HepG2 (cell line): Measurements from ENCODE around the gene RIC3. TPM values are rescaled to one million over a fixed set of nuclear protein-coding genes. Genes with fewer than 3 reads are reported as not detected.

Experiments used
- ATAC-seq: fragments of 200-7000 bp; cut with Tn5 transposase; 3 replicates; pipeline ENCODE4 v1.9.1; 2020; ENCODE audit warnings: mild to moderate bottlenecking, moderate library complexity
- BruUV-seq: library from RNA; stranded (reverse); fragments of 400-500 nt; replicated peaks from 2 replicates; lab custom pipeline; 2021; lab: Mats Ljungman, UMichigan
- CTCF ChIA-PET: fragments of 300-600 bp; formaldehyde crosslinking; extraction: SDS; loops from one replicate; lab custom pipeline; 2021; ENCODE audit warnings: low total read pairs, inconsistent platforms, low intra/inter-chr PET ratio; lab: Yijun Ruan, JAX
- POLR2A ChIA-PET: fragments of 350-600 bp; sonication (Branson Sonifier 250); formaldehyde crosslinking; loops from one replicate; lab custom pipeline; 2020; ENCODE audit warnings: antibody characterized with exemption, inconsistent platforms; lab: Yijun Ruan, JAX
- DNase-seq: peaks from one replicate; pipeline ENCODE4 v3.0.0-alpha.2; 2015; ENCODE audit warnings: low spot score
- FAIRE-seq: peaks from 3 replicates; lab custom pipeline; 2011; peaks lifted over from hg19 to GRCh38; lab: Jason Lieb, UNC
- H2AFZ ChIP-seq: one replicate; pipeline ENCODE4 v1.6.1; 2011; ENCODE audit warnings: low read length, inconsistent platforms
- H3K27ac ChIP-seq: fragments of 300-600 bp; 3 replicates; pipeline ENCODE4 v1.8.0; 2011; ENCODE audit warnings: mixed run types, mild to moderate bottlenecking, mixed read lengths, low read length, inconsistent platforms; ENCODE audit not compliant: insufficient read depth; ENCODE audit errors: extremely low read length
- H3K27me3 ChIP-seq, 2 experiments: fragments of 200-600 bp in 1 of 2; 2 replicates in 1 of 2; 3 replicates in 1 of 2; pipeline versions ENCODE4 v1.6.0 to v1.8.0; 2011; ENCODE audit warnings: low read length in 2 of 2, mild to moderate bottlenecking in 2 of 2, moderate library complexity in 2 of 2, inconsistent platforms in 1 of 2; ENCODE audit not compliant: insufficient read depth in 2 of 2, control insufficient read depth in 1 of 2
- H3K36me3 ChIP-seq, 2 experiments: fragments of 200-600 bp in 1 of 2; replicated peaks in 1 of 2; 2 replicates in 1 of 2; 3 replicates in 1 of 2; pipeline versions ENCODE4 v1.5.1 to v1.8.0; 2011; ENCODE audit warnings: low read length in 2 of 2, inconsistent platforms in 1 of 2; ENCODE audit not compliant: insufficient read depth in 2 of 2, control insufficient read depth in 1 of 2
- H3K4me1 ChIP-seq: 2 replicates; pipeline ENCODE4 v1.5.1; 2012; ENCODE audit warnings: low read length, inconsistent platforms; ENCODE audit not compliant: insufficient read depth
- H3K4me2 ChIP-seq: 2 replicates; pipeline ENCODE4 v1.6.0; 2011; ENCODE audit warnings: low read depth, low read length, inconsistent platforms
- H3K4me3 ChIP-seq, 3 experiments: fragments of 200-600 bp in 1 of 3; sonication (generic), shearing (Covaris generic) in 1 of 3; replicated peaks in 1 of 3; 2 replicates each; pipeline ENCODE4 v1.5.1; 2011 to 2016; ENCODE audit warnings: low read length in 3 of 3, inconsistent platforms in 2 of 3, low read depth in 2 of 3, mild to moderate bottlenecking in 2 of 3, control low read depth in 1 of 3, mixed read lengths in 1 of 3; ENCODE audit not compliant: insufficient read depth in 1 of 3
- H3K79me2 ChIP-seq: one replicate; pipeline ENCODE4 v1.6.1; 2011; ENCODE audit warnings: low read length, inconsistent platforms; ENCODE audit not compliant: insufficient read depth
- H3K9ac ChIP-seq: 2 replicates; pipeline ENCODE4 v1.6.0; 2011; ENCODE audit warnings: mild to moderate bottlenecking, low read depth, low read length, inconsistent platforms; ENCODE audit not compliant: insufficient read depth
- H3K9me3 ChIP-seq: 2 replicates; pipeline ENCODE4 v1.5.1; 2012; ENCODE audit warnings: mild to moderate bottlenecking, low read length
- H4K20me1 ChIP-seq: 2 replicates; pipeline ENCODE4 v1.6.0; 2011; ENCODE audit warnings: inconsistent platforms, mild to moderate bottlenecking, low read length, moderate library complexity; ENCODE audit not compliant: insufficient read depth
- FOXC1 ChIP-seq: sonication (generic); formaldehyde crosslinking; IDR thresholded peaks from 2 replicates; pipeline ENCODE4 v1.8.0; 2022; ENCODE audit warnings: mild to moderate bottlenecking, missing genetic modification reagents, borderline replicate concordance
- MBD4 ChIP-seq: IDR thresholded peaks from 2 replicates; pipeline ENCODE4 v1.6.1; 2012; ENCODE audit warnings: low read length, inconsistent platforms, borderline replicate concordance
- MNT ChIP-seq: fragments of 450-650 bp; IDR thresholded peaks from 2 replicates; pipeline ENCODE4 v1.6.1; 2016
- NFAT5 ChIP-seq: sonication (generic); formaldehyde crosslinking; IDR thresholded peaks from 2 replicates; pipeline ENCODE4 v1.4.0; 2020; ENCODE audit warnings: missing genetic modification reagents
- PPARG ChIP-seq: conservative IDR thresholded peaks from 2 replicates; pipeline ENCODE4 v1.6.1; 2016; ENCODE audit warnings: missing biosample characterization, missing genetic modification reagents
- PTBP1 ChIP-seq: fragments of 200-400 bp; formaldehyde crosslinking; IDR thresholded peaks from 2 replicates; pipeline ENCODE4 v1.6.1; 2018; ENCODE audit warnings: low read length, low read depth; ENCODE audit not compliant: poor library complexity, severe bottlenecking
- USF2 ChIP-seq, 2 experiments: sonication (generic) in 1 of 2; formaldehyde crosslinking in 1 of 2; IDR thresholded peaks; 2 replicates each; pipeline versions ENCODE4 v1.5.1 to v1.6.1; 2011 to 2020; ENCODE audit warnings: borderline replicate concordance in 1 of 2, low read depth in 1 of 2, low read length in 1 of 2, mild to moderate bottlenecking in 1 of 2, missing genetic modification reagents in 1 of 2, moderate library complexity in 1 of 2
- ZBTB7B ChIP-seq: sonication (generic); formaldehyde crosslinking; IDR thresholded peaks from 2 replicates; pipeline ENCODE4 v1.4.0; 2020; ENCODE audit warnings: missing genetic modification reagents
- ZMYM3 ChIP-seq: sonication (generic); formaldehyde crosslinking; IDR thresholded peaks from 2 replicates; pipeline ENCODE4 v1.5.1; 2020; ENCODE audit warnings: mild to moderate bottlenecking, missing genetic modification reagents
- ZNF543 ChIP-seq: sonication (generic); formaldehyde crosslinking; IDR thresholded peaks from 2 replicates; pipeline ENCODE4 v1.4.0; 2020; ENCODE audit warnings: mild to moderate bottlenecking, missing genetic modification reagents
- ZNF597 ChIP-seq: sonication (generic); formaldehyde crosslinking; IDR thresholded peaks from 2 replicates; pipeline ENCODE4 v1.5.0; 2020; ENCODE audit warnings: missing genetic modification reagents
- ZSCAN25 ChIP-seq: sonication (generic); formaldehyde crosslinking; IDR thresholded peaks from 2 replicates; pipeline ENCODE4 v1.8.0; 2022; ENCODE audit warnings: mild to moderate bottlenecking, missing genetic modification reagents
- WGBS: methylation state at CpG from one replicate; pipeline ENCODE4 v1.1.6; 2017; ENCODE audit warnings: low lambda C conversion rate; 5-methylcytosine and 5-hydroxymethylcytosine counted together
- in situ Hi-C: cut with HindIII; loops from 2 replicates; pipeline ENCODE4 v1.10.0; 2017; ENCODE audit warnings: low pct_unique_long_range_greater_than_20kb; ENCODE audit not compliant: extremely low pct_ligation_motif_present
- intact Hi-C: fragments of 100-400 bp; cut with micrococcal nuclease; formaldehyde crosslinking; loops from one replicate; pipeline ENCODE4 v1.10.0; 2022; ENCODE audit not compliant: unreplicated experiment
- polyA plus RNA-seq, 8 experiments: library from polyadenylated mRNA; depleted of rRNA in 3 of 8; stranded (reverse) in 7 of 8; unstranded in 1 of 8; fragments of >200 nt; fragmentation: Illumina TruSeq in 4 of 8; extraction: Trizol in 4 of 8; gene quantifications; 2 replicates each; pipeline versions ENCODE4 v1.2.1 to v1.2.3, GENCODE V29; 2011 to 2016; ENCODE audit warnings: low read depth in 4 of 8, missing spikeins in 1 of 8, mixed read lengths in 1 of 8; ENCODE audit not compliant: insufficient read depth in 1 of 8
- total RNA-seq, 5 experiments: library from RNA; depleted of rRNA; stranded (reverse); fragments of >200 nt; fragmentation: Illumina TruSeq; extraction: Trizol; gene quantifications; 2 replicates each; pipeline ENCODE4 v1.2.3, GENCODE V29; 2016; ENCODE audit warnings: low read depth in 1 of 5

RIC3 gene
- total and polyA plus RNA-seq, 2 of the 13 experiments (the other 11 are each of a cell fraction or from before 2014, with no cell fraction given), result not detected

- TF ChIP-seq USF2 (IDR thresholded peaks at IDR 0.05; ENCODE audit: low read depth, low read length), result no peak
- no peak for TF ChIP-seq USF2 (CRISPR knock-in tag; IDR thresholded peaks at IDR 0.05; ENCODE audit: borderline replicate concordance)
- no peak for TF ChIP-seq PPARG (CRISPR knock-in tag)
- TF ChIP-seq ZSCAN25 (CRISPR knock-in tag), result no peak
- no peak for TF ChIP-seq MBD4
- TF ChIP-seq PTBP1, result no peak
- TF ChIP-seq ZMYM3 (CRISPR knock-in tag), result no peak
- TF ChIP-seq ZBTB7B (CRISPR knock-in tag), result no peak
- no peak for TF ChIP-seq FOXC1 (CRISPR knock-in tag)
Observed at GRCh38 chr11:8168485-8169257, at the start of gene RIC3 (continued).

- H3K27ac ChIP-seq, result no peak overlapping the region
- ATAC-seq (no peak), FAIRE-seq (no peak), DNase-seq (no peak)
- H3K9me3 ChIP-seq, result no peaks in the 10 kb centered on the region
- intact Hi-C loops (no loop called here), in situ Hi-C loops (no loop called here)
- no peaks in the 10 kb centered on the region for H3K79me2 ChIP-seq
- ChIA-PET POLR2A (no interaction called here), CTCF (no interaction called here)
- H3K27me3 ChIP-seq, result peaks cover 0 to 39% of the 10 kb centered on the region in 2 experiments; a peak in 4 of 5 replicates
- no peak overlapping the region for H2AFZ ChIP-seq
- no peak overlapping the region for H3K4me3 ChIP-seq
- H3K4me2 ChIP-seq, result no peak overlapping the region
- H3K4me1 ChIP-seq, result no peaks in the 10 kb centered on the region
- BruUV-seq, result no TSS peak
- 40% methylated on average over 4 of the region's 4 CpGs for WGBS
- no peaks in the 10 kb centered on the region for H3K36me3 ChIP-seq
- no peak overlapping the region for H3K9ac ChIP-seq
- no peaks in the 10 kb centered on the region; the same call in 1 of the 2 replicates for H4K20me1 ChIP-seq
- no peak for TF ChIP-seq MNT
- no peak for TF ChIP-seq NFAT5 (CRISPR knock-in tag)
- TF ChIP-seq ZNF597 (CRISPR knock-in tag), result no peak
- no peak for TF ChIP-seq ZNF543
Observed at GRCh38 chr11:8218409-8218808, 49.6 kb upstream of the RIC3 start.
